PC-9 (cell line): Measurements from ENCODE around the gene TSC22D3. TPM values are rescaled to one million over a fixed set of nuclear protein-coding genes. Genes with fewer than 3 reads are reported as not detected.
"Not testable (repeated sequence)": the region's sequence is repeated elsewhere in the genome, so short reads cannot be mapped to it uniquely, and the experiment has no call there.

Experiments used
- BruUV-seq: library from RNA; stranded (reverse); fragments of 400-500 nt; replicated peaks from 2 replicates; lab custom pipeline; 2021; lab: Mats Ljungman, UMichigan
- CTCF ChIA-PET: fragments of 300-600 bp; sonication (Branson Sonifier 250); formaldehyde crosslinking; loops from one replicate; lab custom pipeline; 2022; ENCODE audit warnings: antibody characterized with exemption; lab: Charles Lee
- POLR2A ChIA-PET: fragments of 300-600 bp; sonication (Branson Sonifier 250); formaldehyde crosslinking; loops from one replicate; lab custom pipeline; 2022; ENCODE audit warnings: antibody characterized with exemption; ENCODE audit not compliant: unreplicated experiment; lab: Charles Lee
- DNase-seq, 2 experiments: peaks; one replicate each; pipeline versions ENCODE4 v3.0.0 to v3.0.0-alpha.2; 2015 to 2022; ENCODE audit warnings: mixed read lengths in 1 of 2
- H2AFZ ChIP-seq: fragments of 200-600 bp; sonication (generic); 2 replicates; pipeline ENCODE4 v1.8.1; 2017; ENCODE audit warnings: antibody characterized with exemption
- H3F3A ChIP-seq: fragments of 200-600 bp; sonication (generic); 2 replicates; pipeline ENCODE4 v1.8.1; 2017; ENCODE audit warnings: antibody characterized with exemption, mild to moderate bottlenecking, low read depth; ENCODE audit not compliant: insufficient read depth
- H3K27ac ChIP-seq: fragments of 200-600 bp; sonication (generic); 2 replicates; pipeline ENCODE4 v1.6.1; 2016; ENCODE audit warnings: mixed run types
- H3K27me3 ChIP-seq: fragments of 200-600 bp; sonication (generic); 2 replicates; pipeline ENCODE4 v1.6.1; 2016; ENCODE audit warnings: low read depth, mixed run types; ENCODE audit not compliant: insufficient read depth
- H3K36me3 ChIP-seq: fragments of 200-600 bp; sonication (generic); 2 replicates; pipeline ENCODE4 v1.6.1; 2016; ENCODE audit warnings: low read depth, mixed run types
- H3K4me1 ChIP-seq: fragments of 200-600 bp; sonication (generic); replicated peaks from 2 replicates; pipeline ENCODE4 v1.6.1; 2016; ENCODE audit warnings: mixed run types; ENCODE audit not compliant: insufficient read depth
- H3K4me2 ChIP-seq: fragments of 200-600 bp; sonication (generic); 2 replicates; pipeline ENCODE4 v1.6.1; 2017; ENCODE audit warnings: mixed run types
- H3K4me3 ChIP-seq: fragments of 200-600 bp; sonication (generic); 2 replicates; pipeline ENCODE4 v1.6.1; 2016; ENCODE audit warnings: mixed run types
- H3K79me2 ChIP-seq: fragments of 200-600 bp; sonication (generic); 2 replicates; pipeline ENCODE4 v1.6.1; 2017; ENCODE audit warnings: low read depth, mixed run types
- H3K9me2 ChIP-seq: fragments of 200-600 bp; sonication (generic); 2 replicates; pipeline ENCODE4 v1.8.1; 2017; ENCODE audit warnings: mild to moderate bottlenecking; ENCODE audit not compliant: insufficient read depth
- H3K9me3 ChIP-seq: fragments of 200-600 bp; sonication (generic); 2 replicates; pipeline ENCODE4 v1.8.1; 2016; ENCODE audit warnings: low read depth; ENCODE audit not compliant: insufficient read depth
- H4K20me1 ChIP-seq: fragments of 200-600 bp; sonication (generic); 2 replicates; pipeline ENCODE4 v1.8.1; 2017; ENCODE audit not compliant: insufficient read depth
- EZH2 ChIP-seq: fragments of 200-600 bp; sonication (generic); IDR thresholded peaks from 2 replicates; pipeline ENCODE4 v1.8.0; 2017; ENCODE audit warnings: antibody characterized with exemption, low read depth
- intact Hi-C: fragments of 100-400 bp; cut with micrococcal nuclease; formaldehyde crosslinking; loops from one replicate; pipeline ENCODE4 v1.10.0; 2022; ENCODE audit not compliant: unreplicated experiment
- total RNA-seq: library from RNA; stranded (reverse); gene quantifications from 2 replicates; pipeline ENCODE4 v1.2.3, GENCODE V29; 2021
- TF ChIP-seq, protein P1 (sequence below): fragments of 200-600 bp; sonication (generic); conservative IDR thresholded peaks from 2 replicates; pipeline ENCODE4 v1.6.1; 2017; ENCODE audit warnings: mixed run types, antibody characterized with exemption, mild to moderate bottlenecking, moderate library complexity

The TSC22D3 gene
- total RNA-seq, 1 experiment from 2014 or later, result 43.9 TPM

DNA sequence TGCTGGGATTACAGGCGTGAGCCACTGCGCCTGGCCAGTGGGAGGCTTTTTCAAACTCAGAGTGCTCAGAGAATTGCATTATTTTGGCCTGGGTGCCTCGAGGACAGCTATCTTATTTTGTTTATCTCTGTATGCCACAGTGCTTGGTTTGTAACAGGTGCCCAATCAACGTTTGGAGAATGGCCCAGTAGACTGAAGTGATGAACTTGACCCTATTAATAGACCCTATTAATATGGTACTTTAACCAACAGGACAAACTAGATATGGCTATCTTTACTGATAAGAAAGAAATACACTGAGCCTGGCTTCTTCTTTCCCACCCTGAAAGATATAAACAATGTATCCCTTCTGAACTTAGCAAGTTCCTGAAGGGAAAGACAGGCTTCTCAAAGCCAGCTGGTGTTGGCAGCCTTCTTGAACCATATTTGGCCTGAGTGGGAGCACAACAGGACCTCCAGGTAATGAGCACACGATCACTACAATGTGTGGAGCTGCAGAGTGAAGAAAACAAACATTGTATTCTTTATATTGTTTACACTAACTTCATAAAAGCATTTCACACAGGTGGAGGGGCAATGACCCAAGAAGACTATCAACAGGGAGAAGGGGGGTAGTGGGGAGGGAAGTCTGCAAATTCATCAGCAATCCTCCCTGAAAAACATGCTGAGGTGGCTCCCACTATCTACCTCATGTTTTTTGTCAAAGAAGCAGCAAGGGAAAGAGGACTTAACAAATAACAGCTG lies 105.5 kb downstream of the TSC22D3 start:
- peaks cover 30% of the 10 kb centered on the region for H3K4me1 ChIP-seq
- no peaks in the 10 kb centered on the region for H3K9me3 ChIP-seq
- H4K20me1 ChIP-seq, result no peaks in the 10 kb centered on the region
- H3K27me3 ChIP-seq, result no peaks in the 10 kb centered on the region
- no peak overlapping the region for H2AFZ ChIP-seq
- peaks cover 8% of the 10 kb centered on the region; the same call in 1 of the 2 replicates for H3F3A ChIP-seq
- no peaks in the 10 kb centered on the region for H3K9me2 ChIP-seq
- intact Hi-C loops, result no loop called here
- peaks cover 9% of the 10 kb centered on the region for H3K79me2 ChIP-seq
- BruUV-seq, result no TSS peak
- no peak overlapping the region for H3K4me3 ChIP-seq
- POLR2A ChIA-PET, result no interaction called here
- H3K4me2 ChIP-seq, result no peak overlapping the region
- H3K36me3 ChIP-seq, result no peaks in the 10 kb centered on the region
- TF ChIP-seq, protein P1, sequence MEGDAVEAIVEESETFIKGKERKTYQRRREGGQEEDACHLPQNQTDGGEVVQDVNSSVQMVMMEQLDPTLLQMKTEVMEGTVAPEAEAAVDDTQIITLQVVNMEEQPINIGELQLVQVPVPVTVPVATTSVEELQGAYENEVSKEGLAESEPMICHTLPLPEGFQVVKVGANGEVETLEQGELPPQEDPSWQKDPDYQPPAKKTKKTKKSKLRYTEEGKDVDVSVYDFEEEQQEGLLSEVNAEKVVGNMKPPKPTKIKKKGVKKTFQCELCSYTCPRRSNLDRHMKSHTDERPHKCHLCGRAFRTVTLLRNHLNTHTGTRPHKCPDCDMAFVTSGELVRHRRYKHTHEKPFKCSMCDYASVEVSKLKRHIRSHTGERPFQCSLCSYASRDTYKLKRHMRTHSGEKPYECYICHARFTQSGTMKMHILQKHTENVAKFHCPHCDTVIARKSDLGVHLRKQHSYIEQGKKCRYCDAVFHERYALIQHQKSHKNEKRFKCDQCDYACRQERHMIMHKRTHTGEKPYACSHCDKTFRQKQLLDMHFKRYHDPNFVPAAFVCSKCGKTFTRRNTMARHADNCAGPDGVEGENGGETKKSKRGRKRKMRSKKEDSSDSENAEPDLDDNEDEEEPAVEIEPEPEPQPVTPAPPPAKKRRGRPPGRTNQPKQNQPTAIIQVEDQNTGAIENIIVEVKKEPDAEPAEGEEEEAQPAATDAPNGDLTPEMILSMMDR, result no peak
- DNase-seq, result no peak
- no peak overlapping the region for H3K27ac ChIP-seq
- CTCF ChIA-PET, result interaction anchor here (0.5 to 0.7 kb wide), 4 partner anchors 12 to 796 kb away, joined by 3 to 11 read pairs (median 7); no protein-coding TSS in a partner anchor

DNA sequence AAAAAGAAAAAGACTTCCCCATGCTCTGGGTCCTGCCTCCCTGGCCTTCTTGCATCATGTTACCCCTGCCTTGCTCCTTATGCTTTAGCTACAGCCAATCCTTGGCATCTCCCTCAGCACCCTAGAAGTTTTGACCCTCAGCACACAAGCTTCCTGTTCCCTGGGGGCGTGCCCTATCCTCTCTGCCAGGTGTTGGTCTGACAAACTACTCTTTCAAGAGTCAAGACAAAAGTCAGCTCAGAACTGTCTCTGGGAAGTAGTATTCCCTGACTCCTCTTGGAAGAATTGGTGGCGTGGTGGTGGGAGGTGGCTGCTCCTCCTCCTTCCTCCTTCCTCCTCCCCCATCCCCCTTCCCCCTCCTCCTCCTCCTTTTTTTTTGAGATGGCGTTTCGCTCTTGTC lies 106.3 kb downstream of the TSC22D3 start:
- CTCF ChIA-PET, result interaction anchor here (0.5 to 0.7 kb wide), 4 partner anchors 102 to 796 kb away, joined by 3 to 11 read pairs (median 4); no protein-coding TSS in a partner anchor

DNA sequence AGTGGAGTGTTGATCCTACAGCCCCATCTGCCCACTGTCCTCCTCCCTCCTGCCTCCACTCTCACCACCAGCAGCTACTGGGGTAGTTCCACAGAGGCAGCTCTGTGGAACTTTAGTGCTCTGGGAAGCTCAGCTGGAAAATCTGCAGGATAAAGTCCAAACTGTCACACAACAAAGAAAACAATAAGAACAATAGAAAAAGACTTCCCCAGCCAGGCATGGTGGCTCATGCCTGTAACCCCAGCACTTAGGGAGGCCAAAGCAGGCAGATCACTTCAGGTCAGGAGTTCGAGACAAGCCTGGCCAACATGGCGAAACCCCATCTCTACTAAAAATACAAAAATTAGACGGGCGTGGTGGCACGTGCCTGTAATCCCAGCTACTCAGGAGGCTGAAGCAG lies 106.9 kb downstream of the TSC22D3 start:
- H3K27me3 ChIP-seq, H3K9me2 ChIP-seq, DNase-seq, BruUV-seq, H3K79me2 ChIP-seq, H3K36me3 ChIP-seq, H3K27ac ChIP-seq, H2AFZ ChIP-seq, H3F3A ChIP-seq, intact Hi-C loops, H3K4me2 ChIP-seq, H4K20me1 ChIP-seq, H3K4me3 ChIP-seq, H3K9me3 ChIP-seq: not testable (repeated sequence)
- CTCF ChIA-PET, result interaction anchor here (0.5 kb wide), 1 partner anchor 113 kb away, joined by 5 read pairs; no protein-coding TSS in a partner anchor
- H3K4me1 ChIP-seq, result peaks cover 17% of the 10 kb centered on the region
- POLR2A ChIA-PET, result interaction anchor here (0.6 kb wide), 1 partner anchor 72 kb away, joined by 3 read pairs; no protein-coding TSS in a partner anchor

More for the DNA sequence above, 106.3 kb downstream of the TSC22D3 start:
- no TSS peak for BruUV-seq
- Histone ChIP-seq H4K20me1 (no peaks in the 10 kb centered on the region), H3K36me3 (no peaks in the 10 kb centered on the region), H3K27ac (no peak overlapping the region), H3K4me3 (no peak overlapping the region), H3K27me3 (no peaks in the 10 kb centered on the region), H3K4me2 (no peak overlapping the region), H3K9me3 (no peaks in the 10 kb centered on the region), H2AFZ (no peak overlapping the region), H3K9me2 (no peaks in the 10 kb centered on the region), H3K79me2 (peaks cover under 1% of the 10 kb centered on the region; the same call in 1 of the 2 replicates), H3K4me1 (peaks cover 22% of the 10 kb centered on the region), H3F3A (peaks cover 8% of the 10 kb centered on the region; the same call in 1 of the 2 replicates)
- intact Hi-C loops, result no loop called here
- POLR2A ChIA-PET, result interaction anchor here (0.6 kb wide), 2 partner anchors 72 to 127 kb away, joined by 3 to 9 read pairs; no protein-coding TSS in a partner anchor
- peak in 1 of 2 experiments; percentile 35 for DNase-seq
- TF ChIP-seq, protein P1, result no peak
- no peak for TF ChIP-seq EZH2
